ENCODE results near the gene NME4. TPM values are rescaled to one million over a fixed set of nuclear protein-coding genes. Genes with fewer than 3 reads are reported as not detected.
A peak's percentile ranks its signal among the peaks of the same experiment; 100 is the strongest.

Gene NME4
- total and polyA plus RNA-seq, 12 donors, result 48.1 to 97.2 (median 75.4) TPM

- Histone ChIP-seq H3K36me3 (peaks cover 0 to 56% (median 37%) of the 10 kb centered on the region in 9 donors), H3K27me3 (peaks cover 0 to 9% (median 0%) of the 10 kb centered on the region in 7 donors), H3K9me3 (no peaks in the 10 kb centered on the region), H3K4me3 (no peak overlapping the region), H3K27ac (no peak overlapping the region), H3K4me1 (peaks cover 10 to 22% (median 15%) of the 10 kb centered on the region in 9 donors)
- 95% methylated on average over 29 of the region's 29 CpGs for WGBS, 2 donors
- no peak for TF ChIP-seq CTCF (IDR thresholded peaks at IDR 0.05)
- ATAC-seq (no peak), DNase-seq (no peak)
- intact Hi-C loops (cut with DNase I), result no loop called here
Observed at GRCh38 chr16:368388-369158, 28.4 kb upstream of the NME4 start.

GRCh38 chr16:369275-369865, 27.6 kb upstream of the NME4 start:
- peaks cover 0 to 64% (median 43%) of the 10 kb centered on the region in 9 donors for H3K36me3 ChIP-seq
- no peak for TF ChIP-seq CTCF (IDR thresholded peaks at IDR 0.05)
- peaks cover 10 to 22% (median 15%) of the 10 kb centered on the region in 9 donors for H3K4me1 ChIP-seq
- peak overlapping the region in 8 of 10 donors; percentile 33 to 57 (median 48) for H3K4me3 ChIP-seq
- intact Hi-C loops (cut with DNase I), result no loop called here
- peaks cover 0 to 7% (median 0%) of the 10 kb centered on the region in 7 donors for H3K27me3 ChIP-seq
- H3K9me3 ChIP-seq, result no peaks in the 10 kb centered on the region
- no peak for ATAC-seq
- DNase-seq, result no peak
- WGBS, 2 donors, result 87 to 89% methylated on average over 20 of the region's 20 CpGs
- no peak overlapping the region for H3K27ac ChIP-seq

GRCh38 chr16:369866-370436, 27.0 kb upstream of the NME4 start:
- Histone ChIP-seq H3K36me3 (peaks cover 0 to 70% (median 48%) of the 10 kb centered on the region in 9 donors), H3K4me3 (peak overlapping the region in 9 of 10 donors; percentile 33 to 57 (median 47)), H3K27ac (peak overlapping the region in 4 of 10 donors; percentile 2 to 77 (median 74)), H3K9me3 (no peaks in the 10 kb centered on the region), H3K4me1 (peaks cover 10 to 22% (median 15%) of the 10 kb centered on the region in 9 donors), H3K27me3 (peaks cover 0 to under 1% (median 0%) of the 10 kb centered on the region in 7 donors)
- 26 to 29% methylated on average over 40 to 44 of the region's 44 CpGs for WGBS, 2 donors
- peak in 4 of 8 donors; percentile 0 to 53 (median 34) for ATAC-seq
- intact Hi-C loops (cut with DNase I), result no loop called here
- no peak for TF ChIP-seq CTCF (IDR thresholded peaks at IDR 0.05)
- DNase-seq, result no peak

- intact Hi-C loops (cut with DNase I), result no loop called here
- WGBS, 2 donors, result 0 to 1% methylated on average over 29 of the region's 30 CpGs
- Histone ChIP-seq H3K27me3 (no peaks in the 10 kb centered on the region), H3K4me1 (peaks cover 10 to 22% (median 15%) of the 10 kb centered on the region in 9 donors), H3K36me3 (peaks cover 0 to 75% (median 53%) of the 10 kb centered on the region in 9 donors), H3K4me3 (peak within 1 kb of the TSS in 9 of 10 donors; percentile 33 to 57 (median 47)), H3K9me3 (no peaks in the 10 kb centered on the region), H3K27ac (peak within 1 kb of the TSS in 8 of 10 donors; percentile 29 to 82 (median 72))
- TF ChIP-seq CTCF (IDR thresholded peaks at IDR 0.05), result no peak
- DNase-seq, result peak; percentile 93 to 96
- peak; percentile 91 to 97 (median 96) for ATAC-seq
Observed at GRCh38 chr16:370443-370842, 26.6 kb upstream of the NME4 start, which contains the start of gene MRPL28. TSS of gene MRPL28 (minus strand) at chr16:370538. CDS start at chr16:370218, 320 bp downstream.
